ENCODE measurements around the gene LPP. TPM values are rescaled to one million over a fixed set of nuclear protein-coding genes. Genes with fewer than 3 reads are reported as not detected.

Gene LPP
- total and polyA plus RNA-seq, 9 of the 15 experiments (the other 6 are each of a cell fraction or from before 2014, with no cell fraction given): 0.07 to 0.18 TPM; not detected in 7

- TF ChIP-seq E2F6 (IDR thresholded peaks at IDR 0.05; ENCODE audit: borderline replicate concordance in 1 of 2, extremely low read depth in 1 of 2, insufficient read depth in 1 of 2, insufficient read length in 1 of 2, low read depth in 1 of 2, low read length in 1 of 2, poor library complexity in 1 of 2, severe bottlenecking in 1 of 2): no peak
- TF ChIP-seq HNRNPUL1 (IDR thresholded peaks at IDR 0.05; ENCODE audit: low read length): no peak
- no peak for TF ChIP-seq ELF1 (tag; IDR thresholded peaks at IDR 0.05)
- no peak for TF ChIP-seq TFAP4 (CRISPR knock-in tag; IDR thresholded peaks at IDR 0.05; ENCODE audit: borderline replicate concordance)
- TF ChIP-seq PYGO2 (tag; IDR thresholded peaks at IDR 0.05): no peak
- no peak for TF ChIP-seq MCM5 (IDR thresholded peaks at IDR 0.05; ENCODE audit: low read depth)
- TF ChIP-seq ZNF785 (CRISPR knock-in tag; IDR thresholded peaks at IDR 0.05): no peak
- TF ChIP-seq KLF1 (tag; IDR thresholded peaks at IDR 0.05): no peak
Measured at GRCh38 chr3:188168648-188169047, 14.7 kb downstream of the LPP start (continued).

GRCh38 chr3:188169830-188170455 is 16.0 kb downstream of the LPP start:
- in situ Hi-C loops (cut with MboI): no loop called here
- Histone ChIP-seq H3K79me2 (ENCODE audit: control insufficient read depth, insufficient read depth, low read length) (no peaks in the 10 kb centered on the region), H3K36me3 (ENCODE audit: control insufficient read depth, insufficient read depth, low read length) (no peaks in the 10 kb centered on the region), H2AFZ (ENCODE audit: low read depth, low read length) (no peak overlapping the region), H3K4me1 (replicated peaks in 1 of 2; ENCODE audit: control insufficient read depth in 2 of 2, insufficient read depth in 2 of 2, low read length in 2 of 2) (no peaks in the 10 kb centered on the region), H3K27ac (ENCODE audit: extremely low read depth, low read depth, low read length) (no peak overlapping the region), H3K9ac (ENCODE audit: insufficient read depth in 1 of 2, low read depth in 2 of 2, low read length in 2 of 2) (no peak overlapping the region), H3K9me3 (replicated peaks; ENCODE audit: control insufficient read depth, insufficient read depth, low read depth, low read length) (no peaks in the 10 kb centered on the region), H3K4me2 (ENCODE audit: insufficient read depth, low read length) (no peak overlapping the region), H3K9me1 (ENCODE audit: control insufficient read depth, insufficient read depth, low read length) (no peaks in the 10 kb centered on the region), H3K4me3 (no peak overlapping the region), H4K20me1 (replicated peaks; ENCODE audit: control insufficient read depth, insufficient read depth, low read length) (no peaks in the 10 kb centered on the region), H3K27me3 (ENCODE audit: control insufficient read depth in 2 of 2, insufficient read depth in 2 of 2, low read length in 2 of 2) (no peaks in the 10 kb centered on the region; a peak in 1 of 5 replicates)
- no peak for ATAC-seq
- BruUV-seq (replicated peaks): no TSS peak
- WGBS (ENCODE audit: insufficient coverage, low coverage, missing lambda C conversion rate): 5% methylated on average over 8 of the region's 10 CpGs
- no peak for FAIRE-seq
- TF ChIP-seq MBD2 (IDR thresholded peaks at IDR 0.05; ENCODE audit: borderline replicate concordance, low read depth) (no peak), PCBP1 (IDR thresholded peaks at IDR 0.05; ENCODE audit: low read depth, low read length, poor library complexity, severe bottlenecking) (no peak), ZNF175 (CRISPR knock-in tag; IDR thresholded peaks at IDR 0.05; ENCODE audit: low read depth) (no peak), YBX1 (IDR thresholded peaks at IDR 0.05) (no peak), PREB (CRISPR knock-in tag; IDR thresholded peaks at IDR 0.05) (no peak), SLC30A9 (CRISPR knock-in tag; IDR thresholded peaks at IDR 0.05) (no peak), PBX2 (CRISPR knock-in tag; IDR thresholded peaks at IDR 0.05; ENCODE audit: low read depth) (no peak), PBX2 (tag; conservative IDR thresholded peaks at IDR 0.05; ENCODE audit: low read depth) (no peak)
- ChIA-PET POLR2A (no interaction called here), CTCF (ENCODE audit: low intra/inter-chr PET ratio) (no interaction called here)
- intact Hi-C loops (cut with micrococcal nuclease): no loop called here
- DNase-seq (ENCODE audit: extremely low read depth in 1 of 4, low spot score in 3 of 4): no peak

Measured in K562 (cell line).